Fibroblast of lung (primary cell): ENCODE results near the gene ANKRD44. TPM values are rescaled to one million over a fixed set of nuclear protein-coding genes. Genes with fewer than 3 reads are reported as not detected.

ENCODE experiments used
- DNase-seq, 2 donors: peaks; one replicate each; pipeline versions ENCODE4 v3.0.0 to v3.0.0-alpha.2; 2010; ENCODE audit warnings: low read depth in 2 of 2
- H2AFZ ChIP-seq: 2 replicates; pipeline ENCODE4 v1.5.1; 2012; ENCODE audit warnings: low read length, control low read depth, inconsistent platforms
- H3K27ac ChIP-seq: 2 replicates; pipeline ENCODE4 v1.5.1; 2011; ENCODE audit warnings: low read length, control low read depth; ENCODE audit not compliant: insufficient read depth
- H3K27me3 ChIP-seq: 2 replicates; pipeline ENCODE4 v1.5.1; 2011; ENCODE audit warnings: mild to moderate bottlenecking, low read length; ENCODE audit not compliant: control insufficient read depth, insufficient read depth
- H3K36me3 ChIP-seq: 2 replicates; pipeline ENCODE4 v1.5.1; 2011; ENCODE audit warnings: low read length; ENCODE audit not compliant: control insufficient read depth, insufficient read depth
- H3K4me1 ChIP-seq: 2 replicates; pipeline ENCODE4 v1.5.1; 2011; ENCODE audit warnings: low read length; ENCODE audit not compliant: control insufficient read depth, insufficient read depth; ENCODE audit errors: extremely low read depth
- H3K4me2 ChIP-seq: 2 replicates; pipeline ENCODE4 v1.5.1; 2011; ENCODE audit warnings: low read length, control low read depth; ENCODE audit not compliant: insufficient read depth; ENCODE audit errors: extremely low read depth
- H3K4me3 ChIP-seq, 4 experiments: fragments of 200-600 bp in 1 of 4; sonication (generic) in 1 of 4; replicated peaks in 1 of 4; 2 replicates each; pipeline ENCODE4 v1.5.1; 2011 to 2016; ENCODE audit warnings: low read length in 4 of 4, low read depth in 3 of 4, mild to moderate bottlenecking in 3 of 4, control low read depth in 2 of 4, inconsistent platforms in 1 of 4, mixed read lengths in 1 of 4; ENCODE audit not compliant: insufficient read depth in 1 of 4; ENCODE audit errors: control extremely low read depth in 1 of 4
- H3K79me2 ChIP-seq: 2 replicates; pipeline ENCODE4 v1.5.1; 2012; ENCODE audit warnings: mild to moderate bottlenecking, low read length, inconsistent platforms; ENCODE audit not compliant: control insufficient read depth, insufficient read depth
- H3K9ac ChIP-seq: 2 replicates; pipeline ENCODE4 v1.5.1; 2011; ENCODE audit warnings: mild to moderate bottlenecking, low read length, control low read depth; ENCODE audit not compliant: insufficient read depth
- H3K9me3 ChIP-seq: 2 replicates; pipeline ENCODE4 v1.5.1; 2012; ENCODE audit warnings: low read depth, low read length; ENCODE audit not compliant: control insufficient read depth, insufficient read depth
- H4K20me1 ChIP-seq: 2 replicates; pipeline ENCODE4 v1.5.1; 2011; ENCODE audit warnings: low read length; ENCODE audit not compliant: control insufficient read depth, insufficient read depth; ENCODE audit errors: extremely low read depth
- EZH2 ChIP-seq: IDR thresholded peaks from 2 replicates; pipeline ENCODE4 v1.5.1; 2012; ENCODE audit warnings: low read length, control low read depth, mild to moderate bottlenecking; ENCODE audit errors: missing control alignments
- polyA plus RNA-seq, 2 donors: library from polyadenylated mRNA; depleted of rRNA in 1 of 2; stranded (reverse) in 1 of 2; unstranded in 1 of 2; fragments of >200 nt; gene quantifications; 2 replicates each; pipeline ENCODE4 v1.2.1, GENCODE V29; 2011 to 2012; ENCODE audit warnings: missing spikeins in 1 of 2
- total RNA-seq: library from RNA; depleted of rRNA; stranded (reverse); fragments of >200 nt; gene quantifications from 2 replicates; pipeline ENCODE4 v1.2.1, GENCODE V29; 2014
- TF ChIP-seq, protein P1 (sequence below), 2 donors: IDR thresholded peaks in 1 of 2; conservative IDR thresholded peaks in 1 of 2; 1 replicate in 1 of 2; 2 replicates in 1 of 2; pipeline ENCODE4 v1.5.1; 2011 to 2012; ENCODE audit warnings: low read length in 2 of 2, control low read depth in 1 of 2, inconsistent platforms in 1 of 2, low read depth in 1 of 2, mild to moderate bottlenecking in 1 of 2

Gene ANKRD44
- total and polyA plus RNA-seq, 2 donors (not counting 1 experiment from before 2014, with no cell fraction given) = 7.6 to 9.7 TPM

DNA sequence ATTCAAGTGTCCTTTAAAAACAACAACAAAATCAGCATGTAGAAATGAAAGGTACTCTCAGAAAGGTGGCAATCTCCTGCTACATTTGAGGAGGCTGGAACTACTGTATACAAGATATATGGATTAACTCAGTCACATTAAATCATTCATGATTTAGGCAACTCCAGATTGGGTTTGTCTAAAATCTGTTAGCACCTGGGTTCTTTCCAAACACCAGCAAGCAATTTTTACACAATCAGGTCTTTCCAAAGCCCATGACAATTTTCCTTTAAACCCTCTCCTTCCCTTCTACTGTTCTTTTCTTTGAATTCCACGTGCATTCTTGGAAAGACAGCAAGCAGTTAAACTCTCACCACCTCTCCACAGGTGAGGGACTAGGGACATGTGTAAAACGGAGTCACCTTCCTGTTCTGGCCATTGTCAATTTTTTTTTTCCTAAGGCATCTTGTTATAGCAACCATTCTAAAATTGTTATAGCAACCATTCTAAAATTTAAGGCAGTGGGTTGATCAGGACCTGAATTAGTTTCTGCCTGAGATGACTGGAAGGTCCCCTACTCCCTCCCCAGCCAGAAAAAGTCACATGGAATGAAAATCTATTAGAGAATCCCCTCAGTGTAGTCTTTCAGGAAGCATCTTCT, 113.9 kb downstream of the ANKRD44 start:
- Histone ChIP-seq H4K20me1 (no peaks in the 10 kb centered on the region), H3K9ac (no peak overlapping the region), H3K27ac (no peak overlapping the region), H3K79me2 (no peaks in the 10 kb centered on the region), H3K4me2 (no peak overlapping the region), H3K36me3 (no peaks in the 10 kb centered on the region), H3K4me1 (no peaks in the 10 kb centered on the region), H3K4me3 (no peak overlapping the region), H2AFZ (no peak overlapping the region), H3K9me3 (no peaks in the 10 kb centered on the region), H3K27me3 (no peaks in the 10 kb centered on the region)
- no peak for DNase-seq
- TF ChIP-seq EZH2 = no peak
- TF ChIP-seq, protein P1, sequence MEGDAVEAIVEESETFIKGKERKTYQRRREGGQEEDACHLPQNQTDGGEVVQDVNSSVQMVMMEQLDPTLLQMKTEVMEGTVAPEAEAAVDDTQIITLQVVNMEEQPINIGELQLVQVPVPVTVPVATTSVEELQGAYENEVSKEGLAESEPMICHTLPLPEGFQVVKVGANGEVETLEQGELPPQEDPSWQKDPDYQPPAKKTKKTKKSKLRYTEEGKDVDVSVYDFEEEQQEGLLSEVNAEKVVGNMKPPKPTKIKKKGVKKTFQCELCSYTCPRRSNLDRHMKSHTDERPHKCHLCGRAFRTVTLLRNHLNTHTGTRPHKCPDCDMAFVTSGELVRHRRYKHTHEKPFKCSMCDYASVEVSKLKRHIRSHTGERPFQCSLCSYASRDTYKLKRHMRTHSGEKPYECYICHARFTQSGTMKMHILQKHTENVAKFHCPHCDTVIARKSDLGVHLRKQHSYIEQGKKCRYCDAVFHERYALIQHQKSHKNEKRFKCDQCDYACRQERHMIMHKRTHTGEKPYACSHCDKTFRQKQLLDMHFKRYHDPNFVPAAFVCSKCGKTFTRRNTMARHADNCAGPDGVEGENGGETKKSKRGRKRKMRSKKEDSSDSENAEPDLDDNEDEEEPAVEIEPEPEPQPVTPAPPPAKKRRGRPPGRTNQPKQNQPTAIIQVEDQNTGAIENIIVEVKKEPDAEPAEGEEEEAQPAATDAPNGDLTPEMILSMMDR (conservative IDR thresholded peaks at IDR 0.05 in 1 of 2, IDR thresholded peaks at IDR 0.05 in 1 of 2; ENCODE audit: low read depth in 1 of 2, low read length in 2 of 2) = no peak

DNA sequence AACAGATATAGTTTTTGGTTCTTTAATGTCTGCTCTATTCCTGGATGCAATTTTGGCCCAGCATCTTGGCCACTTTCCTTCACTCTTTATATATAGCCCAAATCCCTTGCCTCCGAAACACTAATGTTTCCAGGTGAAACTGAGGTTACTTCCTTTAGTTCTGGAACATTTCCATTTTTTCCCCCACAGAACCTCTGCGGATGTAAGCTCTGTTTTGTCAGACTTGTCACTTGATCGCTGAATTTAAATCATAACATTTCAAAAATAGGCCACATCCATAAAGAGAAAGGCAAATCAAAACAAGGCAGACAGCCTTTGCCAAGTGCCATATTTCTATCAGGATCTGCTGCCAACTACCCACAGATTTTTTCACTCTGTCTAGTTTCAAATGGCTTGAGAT, 115.1 kb downstream of the ANKRD44 start:
- Histone ChIP-seq H3K4me3 (no peak overlapping the region), H3K27me3 (no peaks in the 10 kb centered on the region), H3K36me3 (no peaks in the 10 kb centered on the region), H3K4me1 (no peaks in the 10 kb centered on the region), H3K4me2 (no peak overlapping the region), H3K79me2 (no peaks in the 10 kb centered on the region), H3K27ac (no peak overlapping the region), H3K9me3 (no peaks in the 10 kb centered on the region), H2AFZ (no peak overlapping the region), H3K9ac (no peak overlapping the region), H4K20me1 (no peaks in the 10 kb centered on the region)
- no peak for TF ChIP-seq EZH2
- TF ChIP-seq, protein P1 (conservative IDR thresholded peaks at IDR 0.05 in 1 of 2, IDR thresholded peaks at IDR 0.05 in 1 of 2; ENCODE audit: low read depth in 1 of 2, low read length in 2 of 2) = no peak
- DNase-seq = no peak

DNA sequence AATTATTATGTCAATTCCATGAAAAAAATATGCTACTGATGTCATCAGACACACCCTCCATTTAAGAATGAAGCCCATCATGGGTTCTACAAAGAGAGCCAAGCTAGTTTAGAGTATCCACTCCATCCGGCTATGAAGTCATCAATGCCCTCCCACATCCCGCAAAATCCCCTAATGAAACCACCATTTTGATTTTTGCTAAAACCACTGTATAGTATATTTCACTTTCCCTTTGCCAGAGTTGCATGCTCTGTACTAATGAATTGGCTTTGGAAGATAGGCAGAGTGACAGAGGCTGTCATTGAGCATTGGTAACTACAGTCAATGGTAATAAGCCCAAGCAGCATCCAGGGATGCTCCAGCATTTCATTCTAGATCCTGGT, 118.6 kb downstream of the ANKRD44 start:
- no peaks in the 10 kb centered on the region for H3K36me3 ChIP-seq
- no peaks in the 10 kb centered on the region for H3K4me1 ChIP-seq
- no peaks in the 10 kb centered on the region for H3K27me3 ChIP-seq
- no peak for DNase-seq
- H2AFZ ChIP-seq = no peak overlapping the region
- H3K4me2 ChIP-seq = no peak overlapping the region
- H3K79me2 ChIP-seq = no peaks in the 10 kb centered on the region
- no peaks in the 10 kb centered on the region for H4K20me1 ChIP-seq
- no peaks in the 10 kb centered on the region for H3K9me3 ChIP-seq
- no peak overlapping the region for H3K27ac ChIP-seq
- TF ChIP-seq, protein P1 (conservative IDR thresholded peaks at IDR 0.05 in 1 of 2, IDR thresholded peaks at IDR 0.05 in 1 of 2; ENCODE audit: low read depth in 1 of 2, low read length in 2 of 2) = no peak
- TF ChIP-seq EZH2 = no peak
- H3K4me3 ChIP-seq = no peak overlapping the region
- H3K9ac ChIP-seq = no peak overlapping the region
